Measurements from ENCODE around the gene SOX9.
"Not testable (repeated sequence)": the region's sequence is repeated elsewhere in the genome, so short reads cannot be mapped to it uniquely, and the experiment has no call there.

Gene SOX9

GRCh38 chr17:72111336-72111923 lies 9.4 kb upstream of the SOX9 start:
- no peak for DNase-seq

DNA sequence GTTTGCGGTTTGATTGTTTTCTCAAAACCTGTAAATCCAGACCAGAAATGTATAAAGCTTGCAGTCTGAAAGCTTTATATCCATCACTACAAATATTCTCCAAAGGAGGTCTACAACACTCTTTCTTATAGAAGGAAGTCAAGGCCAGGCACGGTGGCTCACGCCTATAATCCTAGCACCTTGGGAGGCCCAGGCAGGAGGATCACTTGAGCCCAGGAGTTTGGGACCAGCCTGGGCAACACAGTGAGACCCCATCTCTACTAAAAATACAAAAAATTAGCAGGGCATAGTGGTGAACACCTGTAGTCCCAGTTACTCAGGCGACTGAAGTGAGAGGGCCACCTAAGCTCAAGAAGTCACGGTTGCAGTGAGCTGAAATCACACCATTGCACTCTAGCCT lies 8.9 kb upstream of the SOX9 start:
- DNase-seq: not testable (repeated sequence)

DNA sequence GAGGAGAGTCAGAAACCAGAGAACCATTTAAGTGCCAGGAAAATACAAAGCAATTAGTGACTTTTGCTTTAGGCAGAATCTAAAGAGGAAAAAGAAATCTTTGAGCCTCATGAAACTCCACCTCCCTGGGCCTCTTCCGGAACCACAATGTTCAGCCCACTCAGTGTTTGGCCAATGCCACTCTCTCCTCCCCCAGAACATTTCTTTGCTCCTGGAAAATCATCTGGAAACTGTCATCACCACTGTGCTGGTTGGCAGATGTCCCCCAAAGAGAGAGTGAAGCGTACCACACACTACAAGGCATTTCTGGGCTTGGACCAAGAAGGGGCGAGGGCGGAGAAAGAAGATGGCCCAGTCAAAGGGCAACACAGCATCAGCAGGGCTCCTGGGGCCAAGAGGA lies 7.1 kb upstream of the SOX9 start:
- no peak for DNase-seq

GRCh38 chr17:72115781-72116525 lies 4.9 kb upstream of the SOX9 start:
- no peak for DNase-seq

- DNase-seq: no peak
Measured at GRCh38 chr17:72116661-72117521, 3.9 kb upstream of the SOX9 start.

- no peak for DNase-seq
Measured at GRCh38 chr17:72117535-72118334, 3.1 kb upstream of the SOX9 start.

- DNase-seq: no peak
Measured at GRCh38 chr17:72118335-72119076, 2.3 kb upstream of the SOX9 start.

DNA sequence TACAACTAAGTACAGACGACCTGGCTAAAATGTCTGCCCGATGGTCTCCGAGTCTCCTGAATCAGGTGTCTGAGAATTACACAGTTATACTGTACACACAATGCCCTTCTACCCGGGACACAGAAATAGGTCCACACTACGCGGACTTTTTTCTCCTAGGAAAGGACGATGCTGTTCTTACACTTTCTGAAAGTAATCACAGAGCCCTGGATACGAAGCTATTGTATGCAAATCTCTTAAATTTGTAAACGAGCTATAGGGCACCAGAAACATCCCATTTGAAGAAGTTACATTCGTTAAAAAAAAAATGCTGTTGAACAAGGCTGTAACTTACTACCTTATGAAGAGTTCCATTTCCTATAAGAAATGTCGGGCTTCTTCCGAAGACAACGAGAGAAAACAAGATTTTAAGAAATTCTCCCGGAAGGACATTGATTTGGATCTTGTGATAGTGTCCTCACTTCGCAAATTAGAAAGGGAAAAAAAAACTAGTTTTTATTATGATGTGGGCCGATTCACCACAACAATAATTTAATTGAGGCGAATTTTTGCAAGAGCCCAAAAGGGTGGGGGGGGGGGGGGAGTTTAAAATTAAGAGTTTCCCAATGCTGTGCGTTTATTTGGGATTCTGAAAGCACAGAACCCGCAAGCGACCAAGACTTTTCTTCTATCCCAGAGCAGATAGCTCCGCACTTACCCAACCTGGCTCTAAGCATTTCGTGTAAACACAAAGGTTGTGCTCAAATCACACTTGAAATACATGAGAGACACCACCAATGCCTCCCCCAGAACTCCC lies 1.5 kb upstream of the SOX9 start:
- DNase-seq: no peak

DNA sequence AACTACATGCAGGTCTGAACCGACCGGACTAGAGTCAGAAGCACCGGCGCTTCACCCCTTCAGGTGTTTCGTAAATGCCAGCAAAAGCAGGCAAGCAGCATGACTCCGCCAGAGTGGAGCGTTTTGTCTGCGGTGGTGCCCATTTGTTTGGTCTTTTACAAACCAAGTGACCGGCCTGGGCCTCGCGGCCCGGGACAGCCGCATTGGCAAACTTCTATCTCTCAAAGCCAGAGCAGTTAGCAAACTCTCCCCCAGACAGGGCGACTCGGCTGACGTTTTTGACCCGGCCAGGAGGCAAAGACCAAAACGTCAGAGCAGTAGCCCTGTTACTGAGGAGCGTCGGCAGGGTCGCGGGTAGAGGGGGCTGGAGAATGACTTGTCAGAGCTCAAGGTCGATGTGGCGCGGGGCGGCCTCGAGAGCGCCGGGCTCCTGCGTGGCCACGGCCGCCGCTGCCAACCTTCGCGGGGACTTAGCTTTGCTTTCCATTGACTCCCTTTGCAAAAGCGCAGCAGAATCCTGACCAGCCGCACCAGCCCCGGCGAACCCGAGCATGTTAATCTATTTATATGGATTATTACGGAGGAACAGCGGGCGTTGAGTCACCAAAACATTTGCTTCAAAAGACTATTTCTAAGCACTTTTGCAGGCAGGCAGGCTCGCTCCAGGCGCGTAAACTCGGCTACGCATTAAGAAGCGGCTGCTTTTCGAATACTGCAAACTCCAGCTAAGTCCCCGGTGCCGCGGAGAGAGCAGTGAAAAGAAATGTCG lies 763 bp upstream of the SOX9 start:
- DNase-seq: no peak

- no peak for DNase-seq
Measured at GRCh38 chr17:72121164-72122009, 567 bp downstream of the SOX9 start.

DNA sequence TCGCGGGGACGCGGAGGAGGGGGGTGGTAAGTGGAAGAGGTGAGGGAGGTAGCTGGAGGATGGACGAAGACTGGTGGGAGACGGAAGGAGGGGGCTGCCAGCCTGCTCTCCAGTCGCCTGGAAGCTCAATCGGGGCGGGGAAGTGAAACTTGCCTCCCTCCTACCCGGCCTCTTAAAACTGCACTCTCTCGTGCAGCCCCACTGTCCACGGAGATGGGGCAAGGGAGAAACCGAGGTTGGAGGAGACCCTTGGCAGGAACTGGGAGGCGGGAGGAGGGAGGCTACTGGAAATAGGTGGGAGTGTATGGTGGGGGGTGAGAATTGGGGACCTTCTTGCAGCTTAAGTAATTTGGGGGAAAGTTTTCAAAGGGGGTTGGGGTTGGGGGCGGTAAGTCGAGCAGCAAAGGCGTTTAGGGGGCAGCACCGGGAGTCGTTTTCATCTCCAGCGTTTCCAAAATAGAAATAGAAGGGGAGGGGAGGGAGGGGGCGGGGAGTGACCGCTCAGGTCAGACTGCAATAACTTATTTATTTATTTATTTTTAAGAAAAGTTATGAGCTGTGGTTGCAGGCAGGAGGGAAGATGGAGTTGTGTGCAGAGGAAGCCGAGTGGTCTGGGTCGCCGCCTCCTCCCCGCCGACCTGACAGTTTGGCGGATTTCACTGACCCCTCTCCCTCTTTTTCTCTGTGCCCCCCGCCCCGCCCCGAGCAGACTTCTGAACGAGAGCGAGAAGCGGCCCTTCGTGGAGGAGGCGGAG lies 1.4 kb downstream of the SOX9 start:
- DNase-seq: no peak

DNA sequence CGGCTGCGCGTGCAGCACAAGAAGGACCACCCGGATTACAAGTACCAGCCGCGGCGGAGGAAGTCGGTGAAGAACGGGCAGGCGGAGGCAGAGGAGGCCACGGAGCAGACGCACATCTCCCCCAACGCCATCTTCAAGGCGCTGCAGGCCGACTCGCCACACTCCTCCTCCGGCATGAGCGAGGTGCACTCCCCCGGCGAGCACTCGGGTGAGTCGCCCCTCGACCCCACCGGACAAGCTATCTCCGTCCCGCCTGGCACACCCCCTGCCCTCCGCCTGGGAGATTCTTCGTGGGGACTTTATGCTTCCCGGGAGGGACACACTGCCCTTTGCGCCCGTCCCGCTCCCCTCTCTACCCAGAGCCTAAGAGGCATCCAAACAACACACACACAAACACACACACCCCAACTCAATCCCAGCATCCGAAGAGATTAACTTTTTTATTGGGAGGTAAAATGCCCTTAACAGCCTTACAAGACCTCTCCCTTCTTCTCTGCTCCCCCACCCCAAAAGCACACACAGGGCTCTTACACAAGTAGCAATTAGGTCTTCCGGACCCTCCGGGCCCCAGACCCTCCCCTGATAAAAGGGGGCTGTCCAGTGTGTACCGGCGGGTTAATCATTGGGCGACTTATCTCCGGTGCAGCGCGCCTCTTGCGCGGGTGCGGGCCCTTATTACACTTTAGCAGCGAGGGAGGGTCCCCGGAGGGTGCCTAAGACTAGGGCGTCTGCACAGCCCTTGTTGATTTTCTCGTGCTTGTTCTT lies 2.1 kb downstream of the SOX9 start:
- no peak for DNase-seq

GRCh38 chr17:72123530-72124437 lies 3.0 kb downstream of the SOX9 start:
- DNase-seq: no peak

DNA sequence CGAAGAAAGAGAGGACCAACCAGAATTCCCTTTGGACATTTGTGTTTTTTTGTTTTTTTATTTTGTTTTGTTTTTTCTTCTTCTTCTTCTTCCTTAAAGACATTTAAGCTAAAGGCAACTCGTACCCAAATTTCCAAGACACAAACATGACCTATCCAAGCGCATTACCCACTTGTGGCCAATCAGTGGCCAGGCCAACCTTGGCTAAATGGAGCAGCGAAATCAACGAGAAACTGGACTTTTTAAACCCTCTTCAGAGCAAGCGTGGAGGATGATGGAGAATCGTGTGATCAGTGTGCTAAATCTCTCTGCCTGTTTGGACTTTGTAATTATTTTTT lies 3.6 kb downstream of the SOX9 start:
- DNase-seq: no peak

- no peak for DNase-seq
Measured at GRCh38 chr17:72125226-72125651, 4.4 kb downstream of the SOX9 start.

DNA sequence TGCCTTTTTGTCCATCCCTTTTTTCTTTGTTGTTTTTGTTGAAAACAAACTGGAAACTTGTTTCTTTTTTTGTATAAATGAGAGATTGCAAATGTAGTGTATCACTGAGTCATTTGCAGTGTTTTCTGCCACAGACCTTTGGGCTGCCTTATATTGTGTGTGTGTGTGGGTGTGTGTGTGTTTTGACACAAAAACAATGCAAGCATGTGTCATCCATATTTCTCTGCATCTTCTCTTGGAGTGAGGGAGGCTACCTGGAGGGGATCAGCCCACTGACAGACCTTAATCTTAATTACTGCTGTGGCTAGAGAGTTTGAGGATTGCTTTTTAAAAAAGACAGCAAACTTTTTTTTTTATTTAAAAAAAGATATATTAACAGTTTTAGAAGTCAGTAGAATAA lies 4.9 kb downstream of the SOX9 start:
- DNase-seq: no peak
